Mononuclear cell (primary cell): ENCODE results near the gene PRKACG. TPM values are rescaled to one million over a fixed set of nuclear protein-coding genes. Genes with fewer than 3 reads are reported as not detected.

Source experiments
- total RNA-seq: library from RNA; depleted of rRNA; stranded (reverse); fragments of >200 nt; gene quantifications from one replicate; pipeline ENCODE4 v1.2.3, GENCODE V29; 2012

Gene PRKACG
- total RNA-seq, 1 donor = not detected

Other genes starting within 250 kb of the PRKACG start
- 4.0 TPM for gene FXN, start 21.6 kb upstream of the PRKACG start, total RNA-seq
- gene TJP2, start 160.2 kb upstream of the PRKACG start, total RNA-seq = 16.1 TPM